ENCODE data around the gene EEFSEC.

The EEFSEC gene

GRCh38 chr3:128408012-128408692 lies 254.9 kb downstream of the EEFSEC start:
- no peaks in the 10 kb centered on the region for H3K36me3 ChIP-seq (ENCODE audit: insufficient read depth, low read length)
- H3K9me3 ChIP-seq (ENCODE audit: low read length) = no peaks in the 10 kb centered on the region
- no peaks in the 10 kb centered on the region for H3K4me1 ChIP-seq (ENCODE audit: insufficient read depth, low read length)
- H3K27me3 ChIP-seq (ENCODE audit: control insufficient read depth in 1 of 2, insufficient read depth in 2 of 2, low read length in 2 of 2) = no peaks in the 10 kb centered on the region
- no peak overlapping the region for H3K4me3 ChIP-seq (ENCODE audit: low read depth in 1 of 2, low read length in 2 of 2)
- H3K9ac ChIP-seq (ENCODE audit: low read length) = no peak overlapping the region
- H3K27ac ChIP-seq (ENCODE audit: low read depth, low read length) = no peak overlapping the region

- H3K27ac ChIP-seq (ENCODE audit: low read depth, low read length) = no peak overlapping the region
- H3K9ac ChIP-seq (ENCODE audit: low read length) = no peak overlapping the region
- H3K4me3 ChIP-seq (ENCODE audit: low read depth in 1 of 2, low read length in 2 of 2) = no peak overlapping the region
These were observed 255.7 kb downstream of the EEFSEC start for GRCh38 chr3:128408693-128409623.

GRCh38 chr3:128409624-128410581 lies 256.6 kb downstream of the EEFSEC start:
- Histone ChIP-seq H3K9me3 (ENCODE audit: low read length) (no peaks in the 10 kb centered on the region), H3K36me3 (ENCODE audit: insufficient read depth, low read length) (no peaks in the 10 kb centered on the region), H3K27me3 (ENCODE audit: control insufficient read depth in 1 of 2, insufficient read depth in 2 of 2, low read length in 2 of 2) (no peaks in the 10 kb centered on the region), H3K4me3 (ENCODE audit: low read depth in 1 of 2, low read length in 2 of 2) (no peak overlapping the region), H3K4me1 (ENCODE audit: insufficient read depth, low read length) (no peaks in the 10 kb centered on the region), H3K27ac (ENCODE audit: low read depth, low read length) (no peak overlapping the region), H3K9ac (ENCODE audit: low read length) (no peak overlapping the region)

More at GRCh38 chr3:128408693-128409623, 255.7 kb downstream of the EEFSEC start:
- no peaks in the 10 kb centered on the region for H3K36me3 ChIP-seq (ENCODE audit: insufficient read depth, low read length)
- no peaks in the 10 kb centered on the region for H3K4me1 ChIP-seq (ENCODE audit: insufficient read depth, low read length)
- no peaks in the 10 kb centered on the region for H3K27me3 ChIP-seq (ENCODE audit: control insufficient read depth in 1 of 2, insufficient read depth in 2 of 2, low read length in 2 of 2)
- no peaks in the 10 kb centered on the region for H3K9me3 ChIP-seq (ENCODE audit: low read length)

GRCh38 chr3:128410669-128411573 lies 257.6 kb downstream of the EEFSEC start:
- H3K9me3 ChIP-seq (ENCODE audit: low read length) = no peaks in the 10 kb centered on the region
- no peaks in the 10 kb centered on the region for H3K36me3 ChIP-seq (ENCODE audit: insufficient read depth, low read length)
- H3K27ac ChIP-seq (ENCODE audit: low read depth, low read length) = no peak overlapping the region
- H3K4me3 ChIP-seq (ENCODE audit: low read depth in 1 of 2, low read length in 2 of 2) = no peak overlapping the region
- no peaks in the 10 kb centered on the region for H3K27me3 ChIP-seq (ENCODE audit: control insufficient read depth in 1 of 2, insufficient read depth in 2 of 2, low read length in 2 of 2)
- H3K4me1 ChIP-seq (ENCODE audit: insufficient read depth, low read length) = no peaks in the 10 kb centered on the region
- H3K9ac ChIP-seq (ENCODE audit: low read length) = no peak overlapping the region

- Histone ChIP-seq H3K9ac (ENCODE audit: low read length) (no peak overlapping the region), H3K27me3 (ENCODE audit: control insufficient read depth in 1 of 2, insufficient read depth in 2 of 2, low read length in 2 of 2) (no peaks in the 10 kb centered on the region), H3K27ac (ENCODE audit: low read depth, low read length) (no peak overlapping the region), H3K36me3 (ENCODE audit: insufficient read depth, low read length) (no peaks in the 10 kb centered on the region), H3K4me3 (ENCODE audit: low read depth in 1 of 2, low read length in 2 of 2) (no peak overlapping the region), H3K4me1 (ENCODE audit: insufficient read depth, low read length) (no peaks in the 10 kb centered on the region), H3K9me3 (ENCODE audit: low read length) (no peaks in the 10 kb centered on the region)
These were observed 258.3 kb downstream of the EEFSEC start for GRCh38 chr3:128411574-128412064.

GRCh38 chr3:128412180-128413002 lies 259.1 kb downstream of the EEFSEC start:
- Histone ChIP-seq H3K27me3 (ENCODE audit: control insufficient read depth in 1 of 2, insufficient read depth in 2 of 2, low read length in 2 of 2) (no peaks in the 10 kb centered on the region), H3K27ac (ENCODE audit: low read depth, low read length) (no peak overlapping the region), H3K4me3 (ENCODE audit: low read depth in 1 of 2, low read length in 2 of 2) (no peak overlapping the region), H3K4me1 (ENCODE audit: insufficient read depth, low read length) (no peaks in the 10 kb centered on the region), H3K36me3 (ENCODE audit: insufficient read depth, low read length) (no peaks in the 10 kb centered on the region), H3K9ac (ENCODE audit: low read length) (no peak overlapping the region), H3K9me3 (ENCODE audit: low read length) (no peaks in the 10 kb centered on the region)

GRCh38 chr3:128413003-128413370 lies 259.7 kb downstream of the EEFSEC start:
- Histone ChIP-seq H3K27me3 (ENCODE audit: control insufficient read depth in 1 of 2, insufficient read depth in 2 of 2, low read length in 2 of 2) (no peaks in the 10 kb centered on the region), H3K4me3 (ENCODE audit: low read depth in 1 of 2, low read length in 2 of 2) (no peak overlapping the region), H3K36me3 (ENCODE audit: insufficient read depth, low read length) (no peaks in the 10 kb centered on the region), H3K27ac (ENCODE audit: low read depth, low read length) (no peak overlapping the region), H3K9ac (ENCODE audit: low read length) (no peak overlapping the region), H3K9me3 (ENCODE audit: low read length) (no peaks in the 10 kb centered on the region), H3K4me1 (ENCODE audit: insufficient read depth, low read length) (no peaks in the 10 kb centered on the region)

- Histone ChIP-seq H3K27ac (ENCODE audit: low read depth, low read length) (no peak overlapping the region), H3K9me3 (ENCODE audit: low read length) (no peaks in the 10 kb centered on the region), H3K36me3 (ENCODE audit: insufficient read depth, low read length) (no peaks in the 10 kb centered on the region), H3K27me3 (ENCODE audit: control insufficient read depth in 1 of 2, insufficient read depth in 2 of 2, low read length in 2 of 2) (no peaks in the 10 kb centered on the region), H3K4me1 (ENCODE audit: insufficient read depth, low read length) (no peaks in the 10 kb centered on the region), H3K4me3 (ENCODE audit: low read depth in 1 of 2, low read length in 2 of 2) (no peak overlapping the region), H3K9ac (ENCODE audit: low read length) (no peak overlapping the region)
These were observed 260.3 kb downstream of the EEFSEC start for GRCh38 chr3:128413413-128414205.

- H3K4me3 ChIP-seq (ENCODE audit: low read depth in 1 of 2, low read length in 2 of 2) = no peak overlapping the region
- no peak overlapping the region for H3K27ac ChIP-seq (ENCODE audit: low read depth, low read length)
- H3K36me3 ChIP-seq (ENCODE audit: insufficient read depth, low read length) = no peaks in the 10 kb centered on the region
- H3K9me3 ChIP-seq (ENCODE audit: low read length) = no peaks in the 10 kb centered on the region
- H3K27me3 ChIP-seq (ENCODE audit: control insufficient read depth in 1 of 2, insufficient read depth in 2 of 2, low read length in 2 of 2) = no peaks in the 10 kb centered on the region
- H3K9ac ChIP-seq (ENCODE audit: low read length) = no peak overlapping the region
- H3K4me1 ChIP-seq (ENCODE audit: insufficient read depth, low read length) = no peaks in the 10 kb centered on the region
These were observed 262.0 kb downstream of the EEFSEC start for GRCh38 chr3:128415200-128415772.

Data from muscle layer of colon (tissue), 2 donors.